Adipocyte (in vitro differentiated cells): Measurements from ENCODE around the gene NCR2.

ENCODE experiments used
- DNase-seq: peaks from one replicate; pipeline ENCODE4 v3.0.0-alpha.2; 2015; ENCODE audit warnings: low read depth
- H3K27me3 ChIP-seq: replicated peaks from 2 replicates; pipeline ENCODE4 v1.7.0; 2013; ENCODE audit warnings: mild to moderate bottlenecking, low read length, moderate library complexity; ENCODE audit not compliant: control insufficient read depth, insufficient read depth
- H3K36me3 ChIP-seq: 2 replicates; pipeline ENCODE4 v1.7.0; 2013; ENCODE audit warnings: low read length, mild to moderate bottlenecking, moderate library complexity; ENCODE audit not compliant: control insufficient read depth, insufficient read depth, severe bottlenecking
- H3K4me1 ChIP-seq: 2 replicates; pipeline ENCODE4 v1.7.0; 2013; ENCODE audit warnings: mild to moderate bottlenecking, low read length, moderate library complexity; ENCODE audit not compliant: control insufficient read depth, insufficient read depth
- H3K4me3 ChIP-seq: 2 replicates; pipeline ENCODE4 v1.7.0; 2013; ENCODE audit warnings: mild to moderate bottlenecking, low read length, moderate library complexity
- H3K9ac ChIP-seq: 2 replicates; pipeline ENCODE4 v1.7.0; 2013; ENCODE audit warnings: mild to moderate bottlenecking, low read length, moderate library complexity
- H3K9me3 ChIP-seq: 2 replicates; pipeline ENCODE4 v1.7.0; 2013; ENCODE audit warnings: mild to moderate bottlenecking, low read length, moderate library complexity; ENCODE audit not compliant: control insufficient read depth

The NCR2 gene

GRCh38 chr6:41332241-41332640 lies 3.2 kb upstream of the NCR2 start:
- no peaks in the 10 kb centered on the region for H3K36me3 ChIP-seq
- H3K9ac ChIP-seq, result no peak overlapping the region
- no peak for DNase-seq
- no peaks in the 10 kb centered on the region for H3K9me3 ChIP-seq
- no peak overlapping the region for H3K4me3 ChIP-seq
- peaks cover 70% of the 10 kb centered on the region for H3K27me3 ChIP-seq
- H3K4me1 ChIP-seq, result no peaks in the 10 kb centered on the region

GRCh38 chr6:41332842-41333736 lies 2.3 kb upstream of the NCR2 start:
- Histone ChIP-seq H3K27me3 (peaks cover 70% of the 10 kb centered on the region), H3K9me3 (no peaks in the 10 kb centered on the region)

DNA sequence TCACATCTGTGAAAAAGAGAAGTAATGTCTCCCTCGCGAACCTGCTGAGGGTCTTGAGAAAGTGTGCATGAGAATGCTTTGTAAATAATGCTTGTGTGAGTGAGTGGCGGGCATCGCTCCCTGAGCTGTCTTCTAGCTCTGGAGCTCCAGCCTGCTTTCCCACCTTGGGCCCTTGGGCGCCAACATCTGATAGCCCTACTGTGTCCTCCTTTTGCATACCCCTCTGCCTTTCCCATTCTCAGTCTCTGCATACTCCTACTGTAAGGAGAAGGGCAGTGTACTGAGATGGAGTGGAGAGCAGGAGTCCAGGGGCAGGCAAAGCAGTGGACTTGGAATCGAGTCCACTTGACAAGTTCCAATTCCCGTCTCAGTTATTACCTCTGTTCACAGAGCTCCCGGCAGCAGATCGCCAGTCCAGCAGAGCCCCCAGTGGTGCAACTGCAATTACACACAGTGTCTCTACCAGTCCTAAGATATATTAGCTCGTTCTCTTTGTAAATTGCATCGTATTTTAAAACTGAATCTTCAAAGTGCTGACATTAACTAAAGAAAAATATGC lies 847 bp upstream of the NCR2 start:
- no peak for DNase-seq

More at GRCh38 chr6:41332842-41333736, 2.3 kb upstream of the NCR2 start:
- no peak for DNase-seq
- no peaks in the 10 kb centered on the region for H3K4me1 ChIP-seq
- no peak overlapping the region for H3K4me3 ChIP-seq
- H3K9ac ChIP-seq, result no peak overlapping the region
- no peaks in the 10 kb centered on the region for H3K36me3 ChIP-seq

DNA sequence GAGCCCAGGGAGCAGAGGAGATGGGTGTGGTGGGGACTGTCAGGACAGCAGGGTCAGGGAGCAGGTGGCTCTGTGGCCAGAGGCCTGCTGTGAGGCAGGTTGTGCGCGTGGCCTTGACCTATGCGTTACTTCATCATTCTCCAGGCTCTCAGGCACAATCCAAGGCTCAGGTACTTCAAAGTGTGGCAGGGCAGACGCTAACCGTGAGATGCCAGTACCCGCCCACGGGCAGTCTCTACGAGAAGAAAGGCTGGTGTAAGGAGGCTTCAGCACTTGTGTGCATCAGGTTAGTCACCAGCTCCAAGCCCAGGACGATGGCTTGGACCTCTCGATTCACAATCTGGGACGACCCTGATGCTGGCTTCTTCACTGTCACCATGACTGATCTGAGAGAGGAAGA lies 535 bp downstream of the NCR2 start:
- Histone ChIP-seq H3K36me3 (no peaks in the 10 kb centered on the region), H3K9ac (no peak overlapping the region), H3K27me3 (peaks cover 61% of the 10 kb centered on the region), H3K4me3 (no peak overlapping the region), H3K4me1 (no peaks in the 10 kb centered on the region), H3K9me3 (no peaks in the 10 kb centered on the region)
- no peak for DNase-seq

More for the DNA sequence above, 847 bp upstream of the NCR2 start:
- Histone ChIP-seq H3K9me3 (no peaks in the 10 kb centered on the region), H3K4me3 (no peak overlapping the region), H3K27me3 (peaks cover 68% of the 10 kb centered on the region), H3K36me3 (no peaks in the 10 kb centered on the region), H3K4me1 (no peaks in the 10 kb centered on the region), H3K9ac (no peak overlapping the region)

- DNase-seq, result no peak
- Histone ChIP-seq H3K9me3 (no peaks in the 10 kb centered on the region), H3K27me3 (peaks cover 70% of the 10 kb centered on the region), H3K4me1 (no peaks in the 10 kb centered on the region), H3K4me3 (no peak overlapping the region), H3K36me3 (no peaks in the 10 kb centered on the region), H3K9ac (no peak overlapping the region)
Measured at GRCh38 chr6:41336824-41337223, 1.4 kb downstream of the NCR2 start.

DNA sequence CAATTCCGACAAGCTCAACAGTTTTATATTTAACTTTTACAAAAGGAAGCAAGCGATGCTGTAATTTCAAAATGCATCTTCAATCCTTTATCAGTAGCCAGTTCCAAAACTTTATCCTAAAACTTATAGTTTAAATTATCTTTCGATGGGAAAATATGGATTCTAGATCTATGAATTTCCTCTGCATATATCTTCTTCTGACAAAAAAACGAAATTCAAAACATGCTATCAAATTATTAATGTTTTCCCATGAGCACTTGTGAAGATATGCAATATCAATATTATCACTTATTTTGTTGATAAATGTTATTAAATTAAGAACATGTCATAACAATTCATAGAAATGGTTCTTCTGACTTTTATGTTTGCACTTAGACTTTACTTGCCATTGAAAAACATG lies 2.3 kb downstream of the NCR2 start:
- Histone ChIP-seq H3K36me3 (no peaks in the 10 kb centered on the region), H3K9ac (no peak overlapping the region), H3K4me3 (no peak overlapping the region), H3K9me3 (no peaks in the 10 kb centered on the region), H3K4me1 (no peaks in the 10 kb centered on the region), H3K27me3 (peaks cover 75% of the 10 kb centered on the region)
- no peak for DNase-seq

DNA sequence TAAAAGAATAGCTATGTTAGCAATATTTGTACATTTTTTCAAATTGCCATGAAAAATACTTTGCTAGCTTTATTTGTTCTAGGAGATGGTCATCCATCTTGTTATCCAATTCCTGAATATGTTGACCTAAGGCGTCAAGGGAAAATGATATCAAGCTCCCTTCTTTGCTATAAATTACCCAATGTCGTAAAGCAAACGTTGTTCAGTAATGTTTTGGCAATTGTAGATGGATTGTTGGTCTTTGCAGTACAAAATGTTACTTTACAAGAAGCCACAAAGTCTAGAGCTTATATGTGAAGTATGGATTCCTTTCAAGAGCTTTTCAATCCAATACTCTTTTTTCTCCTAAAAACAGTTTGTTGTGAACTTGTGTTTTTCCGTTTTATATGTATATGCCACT lies 3.3 kb downstream of the NCR2 start:
- DNase-seq, result no peak
- Histone ChIP-seq H3K27me3 (peaks cover 74% of the 10 kb centered on the region), H3K4me3 (no peak overlapping the region), H3K36me3 (no peaks in the 10 kb centered on the region), H3K9ac (no peak overlapping the region), H3K4me1 (no peaks in the 10 kb centered on the region), H3K9me3 (no peaks in the 10 kb centered on the region)

- DNase-seq, result no peak
Measured at GRCh38 chr6:41341580-41341979, 6.2 kb downstream of the NCR2 start.

DNA sequence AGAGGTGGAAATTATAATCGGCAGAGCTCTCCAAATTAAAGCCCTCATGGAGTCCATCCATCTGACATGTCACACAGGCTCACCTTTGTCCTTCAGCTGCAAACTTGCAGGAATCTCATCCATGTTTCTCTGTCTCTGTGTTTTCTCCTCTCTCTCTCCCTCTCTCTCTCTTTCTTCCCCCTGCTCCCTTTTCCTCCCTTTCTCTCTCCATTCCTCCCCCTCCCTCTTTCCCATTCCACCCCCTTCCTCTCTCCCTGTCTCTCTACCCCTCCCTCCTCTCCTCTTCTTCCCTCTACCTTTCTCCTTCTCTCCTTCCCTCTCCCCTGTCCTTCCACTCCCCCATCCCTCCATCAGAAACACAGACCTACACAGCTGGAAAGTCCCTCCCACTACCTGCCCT lies 6.8 kb downstream of the NCR2 start:
- H3K27me3 ChIP-seq, result peaks cover 70% of the 10 kb centered on the region
- no peaks in the 10 kb centered on the region for H3K9me3 ChIP-seq

More at GRCh38 chr6:41341580-41341979, 6.2 kb downstream of the NCR2 start:
- Histone ChIP-seq H3K9ac (no peak overlapping the region), H3K9me3 (no peaks in the 10 kb centered on the region), H3K4me3 (no peak overlapping the region), H3K36me3 (no peaks in the 10 kb centered on the region), H3K27me3 (peaks cover 75% of the 10 kb centered on the region), H3K4me1 (no peaks in the 10 kb centered on the region)

DNA sequence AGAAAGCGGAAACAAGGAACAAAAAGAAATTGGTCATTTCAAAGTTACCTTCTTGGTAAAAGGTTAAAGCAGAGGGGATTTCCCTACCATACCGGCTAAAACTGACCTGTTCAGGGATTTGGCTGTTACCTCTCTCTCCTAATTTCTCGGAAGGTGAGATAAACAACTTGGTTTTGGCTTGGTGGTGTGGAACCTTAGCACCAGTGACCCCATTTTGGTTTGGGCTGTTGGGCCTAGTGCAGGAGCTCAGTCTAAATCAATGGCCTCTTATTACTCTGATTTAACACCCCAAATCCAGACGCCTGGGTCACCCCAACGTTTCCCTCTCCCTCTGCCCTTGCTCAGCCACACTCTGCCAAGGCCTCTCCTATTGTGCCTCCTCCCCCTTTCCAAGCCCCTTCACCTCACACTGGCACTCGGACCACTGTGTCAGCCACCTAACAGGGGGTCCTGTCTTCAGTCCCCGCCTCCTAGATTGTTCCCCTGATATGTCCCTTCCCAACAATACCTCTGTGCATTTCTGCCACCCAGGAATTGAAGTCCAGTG lies 8.3 kb downstream of the NCR2 start:
- DNase-seq, result no peak
- Histone ChIP-seq H3K9me3 (peaks cover 4% of the 10 kb centered on the region), H3K27me3 (peaks cover 55% of the 10 kb centered on the region), H3K4me3 (no peak overlapping the region), H3K9ac (no peak overlapping the region), H3K4me1 (no peaks in the 10 kb centered on the region), H3K36me3 (no peaks in the 10 kb centered on the region)

More for the DNA sequence above, 6.8 kb downstream of the NCR2 start:
- Histone ChIP-seq H3K4me1 (no peaks in the 10 kb centered on the region), H3K4me3 (no peak overlapping the region), H3K9ac (no peak overlapping the region), H3K36me3 (no peaks in the 10 kb centered on the region)
- no peak for DNase-seq

DNA sequence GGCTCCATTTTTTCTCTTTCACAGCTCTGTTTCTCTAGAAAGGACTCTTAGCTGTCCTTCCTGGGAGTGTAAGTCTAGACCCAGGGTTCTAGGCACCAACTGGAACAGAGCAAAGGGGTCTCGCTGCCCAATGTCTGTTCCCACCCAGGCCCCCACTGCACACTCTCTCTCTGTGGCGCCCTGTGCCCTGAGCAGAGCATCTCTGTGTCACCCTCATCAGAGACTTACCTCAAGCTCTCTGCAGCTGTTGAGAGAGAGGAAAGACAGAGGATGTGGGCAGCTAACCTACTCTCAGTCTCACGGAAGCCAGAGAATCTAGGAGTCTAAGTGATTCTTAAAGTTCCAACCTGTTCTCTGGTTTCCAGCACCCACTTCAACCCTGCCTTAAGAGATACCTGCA lies 9.5 kb downstream of the NCR2 start:
- Histone ChIP-seq H3K4me1 (no peaks in the 10 kb centered on the region), H3K4me3 (no peak overlapping the region), H3K36me3 (no peaks in the 10 kb centered on the region), H3K27me3 (peaks cover 54% of the 10 kb centered on the region), H3K9ac (no peak overlapping the region), H3K9me3 (peaks cover 4% of the 10 kb centered on the region)
- no peak for DNase-seq
